CMK (cell line): ENCODE results near the gene ACAD11.

Experiments used
- DNase-seq: peaks from one replicate; pipeline ENCODE4 v3.0.0-alpha.2; 2010; ENCODE audit warnings: low read depth

ACAD11 gene

DNA sequence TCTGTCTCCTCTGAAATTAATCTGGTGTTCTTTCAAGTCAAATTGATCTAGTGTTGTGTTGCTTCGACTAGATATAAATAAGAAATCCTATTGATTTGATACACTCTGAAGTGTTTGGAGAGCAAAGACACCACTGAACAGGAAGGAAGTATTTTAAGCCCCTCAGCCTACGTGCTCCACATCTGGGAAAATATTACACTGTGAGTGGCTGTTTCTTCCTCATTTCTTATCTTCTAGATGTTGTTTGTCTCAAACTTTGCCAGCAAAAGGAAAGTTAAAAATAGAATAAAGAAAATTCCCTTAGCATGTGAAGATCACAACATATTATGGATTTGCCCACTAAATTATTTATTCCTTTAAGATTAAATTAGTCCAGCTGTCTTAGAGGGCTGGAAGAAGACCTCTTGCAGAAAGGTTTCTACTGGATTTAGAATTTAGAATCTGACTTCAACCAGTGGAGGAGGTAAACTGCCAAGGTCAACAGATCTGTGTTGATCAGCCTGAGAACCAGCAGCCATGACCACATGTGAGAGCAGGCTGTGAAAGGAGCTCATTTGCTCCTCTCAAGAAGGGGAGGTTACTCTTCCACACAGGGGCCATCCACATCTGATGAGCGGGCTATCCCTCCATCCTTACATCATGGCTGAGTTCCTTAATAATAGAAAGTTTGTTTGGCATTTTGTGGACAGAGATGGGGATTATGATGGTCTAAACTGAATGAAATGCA, 108.9 kb downstream of the ACAD11 start:
- no peak for DNase-seq

DNA sequence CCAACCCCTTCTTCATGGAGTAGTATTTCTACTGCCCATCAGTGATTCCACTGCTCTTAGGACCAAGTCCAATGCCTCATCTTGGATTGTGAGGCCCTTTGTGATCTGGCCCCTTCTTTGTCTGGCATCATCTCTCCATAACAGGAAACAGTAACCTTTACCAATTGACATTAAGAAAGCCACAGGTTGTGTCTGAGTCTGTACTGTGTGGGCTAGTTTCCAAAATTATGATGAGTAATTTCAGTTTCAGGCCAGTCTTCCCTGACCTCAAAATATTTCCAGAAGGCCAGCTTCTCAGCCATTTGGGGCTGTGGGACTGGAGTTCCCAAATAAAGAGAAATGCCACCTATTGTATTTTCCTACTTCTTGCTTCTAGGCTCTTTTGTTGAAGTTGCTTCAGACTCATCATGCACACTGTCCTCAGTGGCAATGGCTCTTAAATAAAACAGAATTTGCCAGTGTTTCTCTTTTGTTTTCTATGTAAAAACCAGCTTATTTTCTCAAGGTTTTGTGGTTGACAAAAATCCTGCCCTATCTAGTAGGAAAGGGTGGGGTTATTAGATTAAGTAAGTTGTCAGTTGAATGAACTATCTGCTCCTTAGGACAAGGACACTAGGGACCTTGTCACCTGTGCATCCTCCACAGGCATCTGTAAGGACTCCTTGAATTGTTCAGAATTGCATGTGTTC, 109.6 kb downstream of the ACAD11 start:
- DNase-seq: no peak

- no peak for DNase-seq
Observed at GRCh38 chr3:132549169-132549568, 110.4 kb downstream of the ACAD11 start.

DNA sequence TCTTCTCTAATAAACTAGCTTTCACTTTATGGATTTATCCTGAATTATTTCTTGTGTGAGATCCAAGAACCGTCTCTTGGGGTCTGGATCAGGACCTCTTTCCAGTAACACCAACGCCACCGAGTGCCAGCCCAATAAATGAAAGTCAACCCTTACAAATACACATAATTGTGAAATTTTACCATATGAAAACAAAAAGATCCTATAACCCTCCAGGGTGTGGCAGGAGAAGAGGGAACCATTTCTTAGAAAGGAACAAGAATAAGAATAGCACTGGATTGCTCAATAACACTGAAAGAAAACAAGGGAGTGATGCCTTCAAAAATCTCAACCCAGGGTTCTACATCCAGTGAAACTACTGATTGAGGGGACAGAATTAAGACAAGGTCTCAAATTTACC, 114.1 kb downstream of the ACAD11 start:
- DNase-seq: no peak

- DNase-seq: no peak
Observed at GRCh38 chr3:132544130-132544529, 115.5 kb downstream of the ACAD11 start.

DNA sequence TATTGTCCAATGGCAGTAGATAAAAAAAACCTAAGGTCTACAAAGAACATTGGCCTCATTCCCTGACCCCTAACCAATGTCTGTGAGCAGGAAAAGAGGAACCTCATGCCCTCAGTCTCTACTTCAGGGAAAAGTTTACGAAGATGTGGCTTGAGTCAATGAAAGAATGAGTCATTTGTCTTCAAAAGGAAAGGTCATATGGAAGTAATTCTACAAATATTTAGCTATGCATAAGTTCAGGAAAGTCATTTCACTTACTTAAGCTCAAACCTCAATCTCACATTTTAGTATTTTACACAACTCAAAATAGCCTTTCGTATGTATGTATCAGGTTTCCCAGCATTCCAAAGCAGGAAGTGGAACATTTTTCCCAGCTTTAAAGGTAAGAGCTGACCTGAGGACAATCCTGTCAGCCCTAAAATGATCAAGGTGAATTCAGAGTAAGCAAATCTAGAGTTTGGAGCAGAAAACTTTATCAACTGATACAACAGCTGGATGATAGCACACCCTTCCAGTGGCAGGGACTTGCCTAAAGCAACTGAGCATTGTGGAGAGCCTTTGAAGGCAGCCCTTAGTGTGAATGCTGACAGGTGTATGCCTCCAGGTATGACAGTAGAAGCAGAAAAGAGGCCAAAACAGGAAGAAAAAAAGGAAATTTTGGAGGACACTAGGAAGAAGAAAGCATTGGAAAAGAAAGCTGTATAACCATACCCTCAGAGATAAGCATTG, 116.4 kb downstream of the ACAD11 start:
- DNase-seq: no peak

GRCh38 chr3:132542577-132542976, 117.0 kb downstream of the ACAD11 start:
- no peak for DNase-seq

GRCh38 chr3:132539681-132540080, 119.9 kb downstream of the ACAD11 start:
- DNase-seq: no peak

DNA sequence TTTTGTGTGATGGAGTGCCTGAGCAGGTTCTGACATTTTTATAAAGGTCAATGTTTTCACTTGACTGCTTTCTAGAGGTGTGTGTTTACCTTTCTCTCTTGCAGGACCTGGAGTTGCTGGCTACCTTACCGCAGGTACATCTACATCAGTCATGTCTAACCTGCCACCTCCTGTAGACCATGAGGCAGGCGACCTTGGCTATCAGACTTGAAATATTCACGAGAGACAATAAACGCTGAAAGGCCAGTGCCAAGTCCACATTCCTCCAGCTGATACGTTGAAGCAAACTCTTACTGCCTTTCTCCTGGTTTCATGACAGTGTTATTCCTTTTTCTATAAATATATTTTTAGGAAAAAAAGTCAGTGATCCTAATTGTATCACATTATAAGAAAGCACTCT, 121.5 kb downstream of the ACAD11 start:
- DNase-seq: no peak

DNA sequence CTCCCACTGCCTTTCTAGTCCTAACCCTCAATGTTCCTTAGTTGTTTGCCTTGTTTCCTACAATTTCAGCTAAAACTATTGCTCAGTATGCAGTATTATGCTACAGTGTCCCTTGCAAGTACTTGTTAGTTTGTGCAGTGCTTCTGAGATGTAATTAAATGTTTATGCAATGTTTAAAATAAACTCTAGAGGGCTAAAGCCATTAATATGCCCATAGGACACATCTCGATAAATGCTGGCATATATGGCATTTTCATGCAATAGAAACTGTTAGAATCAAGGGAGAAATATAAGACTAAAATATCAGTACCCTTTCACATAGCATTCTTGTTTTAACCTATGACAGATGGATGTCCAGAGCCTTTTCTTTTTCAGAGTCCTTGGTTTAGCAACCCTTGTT, 122.3 kb downstream of the ACAD11 start:
- DNase-seq: no peak

DNA sequence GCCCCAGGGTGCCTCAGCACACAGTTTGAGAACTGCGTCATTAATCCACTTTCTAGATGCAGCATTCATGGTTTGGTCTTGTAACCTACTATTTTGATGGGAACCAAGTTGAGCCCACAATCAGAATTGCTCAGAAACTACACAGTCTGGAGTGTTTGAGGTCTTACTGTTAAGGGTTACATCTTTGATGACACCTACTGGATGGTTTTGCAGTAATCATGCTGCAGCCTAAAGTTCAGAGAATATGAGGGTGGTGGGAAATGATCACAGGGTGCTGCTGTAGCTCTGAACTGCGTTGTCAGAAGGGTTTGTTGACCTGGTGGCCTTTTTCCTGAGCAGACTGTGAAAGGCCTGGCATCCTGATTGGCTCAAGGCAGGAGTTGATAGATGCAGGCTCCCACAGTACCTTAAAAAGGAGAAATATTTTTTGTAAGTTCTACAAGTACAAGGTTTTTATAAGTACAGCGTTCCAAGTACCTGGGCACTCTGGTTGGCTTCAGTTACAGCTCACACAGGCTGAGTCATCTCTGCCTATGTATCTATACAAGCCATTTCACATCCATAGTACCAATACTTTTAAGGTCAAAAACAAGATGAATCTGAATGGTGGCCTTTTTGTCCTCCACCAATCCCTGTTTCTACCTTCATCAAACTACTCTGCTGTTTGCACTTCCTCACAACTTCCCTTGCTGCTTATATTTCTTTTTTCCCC, 123.0 kb downstream of the ACAD11 start:
- no peak for DNase-seq

GRCh38 chr3:132535575-132536441, 123.8 kb downstream of the ACAD11 start:
- peak; percentile 35 for DNase-seq

- no peak for DNase-seq
Observed at GRCh38 chr3:132530624-132531023, 129.0 kb downstream of the ACAD11 start.

DNA sequence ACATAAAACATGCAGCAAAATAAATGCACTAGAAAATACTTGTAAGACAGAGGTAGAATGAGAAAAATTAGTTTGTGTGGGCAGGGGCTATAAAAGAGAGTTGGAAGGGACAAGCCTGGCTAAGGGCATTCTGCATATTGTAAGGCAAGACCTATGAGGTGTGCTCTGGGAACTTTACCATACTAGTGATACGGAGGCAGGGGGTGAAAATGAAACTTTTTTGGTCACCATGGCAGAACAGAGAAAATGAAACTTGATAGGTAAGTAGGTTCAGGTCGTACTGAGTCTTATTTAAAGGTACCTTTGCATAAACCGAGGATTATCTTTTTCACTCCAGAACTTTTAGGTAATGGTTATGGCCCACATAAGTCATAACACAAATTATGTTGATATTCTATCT, 137.3 kb downstream of the ACAD11 start:
- no peak for DNase-seq

GRCh38 chr3:132521901-132522300, 137.7 kb downstream of the ACAD11 start:
- no peak for DNase-seq

DNA sequence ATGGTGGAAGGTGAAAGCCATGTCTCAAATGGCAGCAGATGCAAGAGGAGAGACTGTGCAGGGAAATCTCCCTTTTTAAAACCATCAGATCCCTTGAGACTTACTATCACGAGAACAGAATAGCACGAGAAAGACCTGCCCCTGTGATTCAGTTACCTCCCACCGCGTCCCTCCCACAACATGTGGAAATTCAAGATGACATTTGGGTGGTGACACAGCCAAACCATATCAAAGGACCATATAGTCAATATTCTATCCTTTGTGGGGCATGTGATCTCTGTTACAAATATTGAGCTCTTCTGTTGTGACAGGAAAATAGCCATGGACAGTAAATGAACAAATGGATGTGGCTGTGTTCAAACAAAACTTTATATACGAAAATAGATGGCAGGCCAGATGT, 139.7 kb downstream of the ACAD11 start:
- DNase-seq: no peak

- DNase-seq: no peak
Observed at GRCh38 chr3:132517311-132517710, 142.3 kb downstream of the ACAD11 start.

- no peak for DNase-seq
Observed at GRCh38 chr3:132513057-132513456, 146.6 kb downstream of the ACAD11 start.

DNA sequence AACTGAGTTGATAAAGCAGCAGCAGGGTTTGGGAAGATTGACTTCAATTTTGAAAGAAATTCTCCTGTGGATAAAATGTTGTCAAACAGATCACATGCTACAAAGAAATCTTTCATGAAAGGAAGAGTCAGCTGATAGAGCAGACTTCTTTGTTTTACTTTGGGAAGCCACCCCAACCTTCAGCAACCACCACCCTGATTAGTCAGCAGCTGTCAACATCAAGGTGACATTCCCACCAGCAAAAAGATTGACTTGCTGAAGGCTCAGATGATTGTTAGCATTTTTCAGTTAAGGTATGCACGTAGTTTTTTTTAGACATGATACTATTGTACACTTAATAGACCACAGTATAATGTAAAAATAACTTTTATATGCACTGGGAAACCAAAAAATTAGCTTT, 150.1 kb downstream of the ACAD11 start:
- no peak for DNase-seq

DNA sequence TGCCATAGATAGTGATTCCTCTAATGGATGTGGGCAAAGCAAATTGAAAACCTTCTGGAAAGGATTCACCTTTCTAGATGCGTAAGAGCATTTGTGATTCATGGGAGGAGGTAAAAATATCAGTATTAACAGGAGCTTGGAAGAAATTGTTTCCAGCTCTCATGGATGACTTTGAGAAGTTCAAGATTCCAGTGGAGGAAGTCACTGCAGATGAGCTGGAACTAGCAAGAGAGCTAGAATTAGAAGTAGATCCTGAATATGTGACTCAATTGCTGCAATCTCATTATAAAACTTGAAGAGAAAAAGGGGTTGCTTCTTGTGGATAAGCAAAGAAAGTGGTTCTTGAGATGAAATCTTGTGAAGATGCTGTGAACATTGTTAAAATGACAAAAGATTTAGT, 150.5 kb downstream of the ACAD11 start:
- no peak for DNase-seq
